CD14-positive monocyte (primary cell): ENCODE measurements around the gene USP34. TPM values are rescaled to one million over a fixed set of nuclear protein-coding genes. Genes with fewer than 3 reads are reported as not detected.

Experiments used
- DNase-seq, 3 donors: peaks; one replicate each; pipeline ENCODE4 v3.0.0-alpha.2; 2011 to 2022
- H2AFZ ChIP-seq: 2 replicates; pipeline ENCODE4 v1.6.0; 2012; ENCODE audit warnings: mild to moderate bottlenecking, low read depth, low read length, inconsistent platforms; ENCODE audit not compliant: insufficient read depth, poor library complexity, severe bottlenecking
- H3K27ac ChIP-seq, 2 donors: 1 replicate in 1 of 2; 2 replicates in 1 of 2; pipeline ENCODE4 v1.5.1; 2012 to 2013; ENCODE audit warnings: low read length in 2 of 2, control low read depth in 1 of 2, inconsistent platforms in 1 of 2, low read depth in 1 of 2, mild to moderate bottlenecking in 1 of 2
- H3K27me3 ChIP-seq, 2 donors: one replicate each; pipeline versions ENCODE4 v1.6.0 to v1.6.1; 2011 to 2013; ENCODE audit warnings: low read length in 2 of 2; ENCODE audit not compliant: control insufficient read depth in 2 of 2, insufficient read depth in 2 of 2
- H3K36me3 ChIP-seq, 2 donors: replicated peaks in 1 of 2; 1 replicate in 1 of 2; 2 replicates in 1 of 2; pipeline versions ENCODE4 v1.5.1 to v1.6.1; 2012 to 2013; ENCODE audit warnings: low read length in 2 of 2, control low read depth in 1 of 2, inconsistent platforms in 1 of 2, mild to moderate bottlenecking in 1 of 2; ENCODE audit not compliant: insufficient read depth in 2 of 2, control insufficient read depth in 1 of 2
- H3K4me1 ChIP-seq, 2 donors: 1 replicate in 1 of 2; 2 replicates in 1 of 2; pipeline versions ENCODE4 v1.5.1 to v1.6.1; 2012 to 2013; ENCODE audit warnings: low read length in 2 of 2, control low read depth in 1 of 2, inconsistent platforms in 1 of 2, mild to moderate bottlenecking in 1 of 2, moderate library complexity in 1 of 2; ENCODE audit not compliant: insufficient read depth in 2 of 2, control insufficient read depth in 1 of 2
- H3K4me2 ChIP-seq: replicated peaks from 2 replicates; pipeline ENCODE3; 2012; ENCODE audit warnings: low read length, moderate library complexity, mild to moderate bottlenecking; ENCODE audit not compliant: poor library complexity, severe bottlenecking; ENCODE audit errors: extremely low read depth
- H3K4me3 ChIP-seq, 3 experiments: fragments of 200-600 bp in 1 of 3; sonication (generic) in 1 of 3; replicated peaks in 1 of 3; 1 replicate in 2 of 3; 2 replicates in 1 of 3; pipeline ENCODE4 v1.5.1; 2011 to 2013; ENCODE audit warnings: low read length in 3 of 3, mild to moderate bottlenecking in 3 of 3, control low read depth in 2 of 3, low read depth in 2 of 3, inconsistent platforms in 1 of 3, moderate library complexity in 1 of 3
- H3K79me2 ChIP-seq: 2 replicates; pipeline ENCODE4 v1.6.0; 2012; ENCODE audit warnings: mild to moderate bottlenecking, control low read depth, inconsistent platforms, low read length, moderate library complexity; ENCODE audit not compliant: insufficient read depth
- H3K9ac ChIP-seq: 2 replicates; pipeline ENCODE4 v1.6.0; 2017; ENCODE audit warnings: low read length, mild to moderate bottlenecking; ENCODE audit not compliant: insufficient read depth, poor library complexity, severe bottlenecking
- H3K9me3 ChIP-seq, 2 donors: replicated peaks in 1 of 2; 1 replicate in 1 of 2; 2 replicates in 1 of 2; pipeline versions ENCODE4 v1.5.1 to v1.6.1; 2012 to 2013; ENCODE audit warnings: low read length in 2 of 2, control low read depth in 1 of 2; ENCODE audit not compliant: control insufficient read depth in 1 of 2, insufficient read depth in 1 of 2
- H4K20me1 ChIP-seq: 2 replicates; pipeline ENCODE4 v1.6.0; 2012; ENCODE audit warnings: mild to moderate bottlenecking, low read length, control low read depth, moderate library complexity; ENCODE audit not compliant: insufficient read depth
- H3K27ac Mint-ChIP-seq, 7 donors: one replicate each; pipeline ENCODE4 v1.8.0; 2020; ENCODE audit warnings: mild to moderate bottlenecking in 7 of 7, mixed read lengths in 7 of 7, moderate library complexity in 6 of 7, inconsistent platforms in 2 of 7
- H3K27me3 Mint-ChIP-seq, 3 donors: one replicate each; pipeline ENCODE4 v1.8.0; 2021 to 2022; ENCODE audit warnings: low read depth in 3 of 3, mild to moderate bottlenecking in 3 of 3, mixed read lengths in 3 of 3, moderate library complexity in 3 of 3, inconsistent platforms in 1 of 3
- H3K36me3 Mint-ChIP-seq, 2 donors: one replicate each; pipeline ENCODE4 v1.8.0; 2020; ENCODE audit warnings: mixed read lengths in 2 of 2, inconsistent platforms in 1 of 2, mild to moderate bottlenecking in 1 of 2
- H3K4me1 Mint-ChIP-seq: one replicate; pipeline ENCODE4 v1.8.0; 2020; ENCODE audit warnings: mild to moderate bottlenecking, mixed read lengths
- H3K4me3 Mint-ChIP-seq, 2 donors: one replicate each; pipeline ENCODE4 v1.8.0; 2020; ENCODE audit warnings: mild to moderate bottlenecking in 2 of 2, mixed read lengths in 2 of 2, moderate library complexity in 1 of 2
- H3K9me3 Mint-ChIP-seq, 7 donors: one replicate each; pipeline ENCODE4 v1.8.0; 2020 to 2022; ENCODE audit warnings: mixed read lengths in 7 of 7, mild to moderate bottlenecking in 6 of 7, moderate library complexity in 6 of 7, inconsistent platforms in 2 of 7
- WGBS: methylation state at CpG from one replicate; pipeline ENCODE4 v1.1.5; 2013; ENCODE audit warnings: missing lambda C conversion rate; ENCODE audit not compliant: insufficient coverage; 5-methylcytosine and 5-hydroxymethylcytosine counted together
- intact Hi-C, 2 donors: fragments of 100-400 bp; cut with micrococcal nuclease; formaldehyde crosslinking; loops; one replicate each; pipeline versions ENCODE4 v1.15.0 to v1.15.1; 2023
- polyA plus RNA-seq, 3 donors: library from polyadenylated mRNA; depleted of rRNA in 1 of 3; unstranded in 2 of 3; stranded (reverse) in 1 of 3; fragments of 300-500 nt in 2 of 3; fragments of >200 nt in 1 of 3; fragmentation: Illumina TruSeq in 2 of 3; gene quantifications; 1 replicate in 2 of 3; 2 replicates in 1 of 3; pipeline ENCODE4 v1.2.3, GENCODE V29; 2012 to 2021
- TF ChIP-seq, protein P1 (sequence below): fragments of 200-600 bp; IDR thresholded peaks from one replicate; pipeline ENCODE4 v1.8.0; 2022; ENCODE audit warnings: antibody characterized with exemption, mild to moderate bottlenecking

The USP34 gene
- polyA plus RNA-seq, 3 donors, result 2.8 to 47.2 (median 5.9) TPM

DNA sequence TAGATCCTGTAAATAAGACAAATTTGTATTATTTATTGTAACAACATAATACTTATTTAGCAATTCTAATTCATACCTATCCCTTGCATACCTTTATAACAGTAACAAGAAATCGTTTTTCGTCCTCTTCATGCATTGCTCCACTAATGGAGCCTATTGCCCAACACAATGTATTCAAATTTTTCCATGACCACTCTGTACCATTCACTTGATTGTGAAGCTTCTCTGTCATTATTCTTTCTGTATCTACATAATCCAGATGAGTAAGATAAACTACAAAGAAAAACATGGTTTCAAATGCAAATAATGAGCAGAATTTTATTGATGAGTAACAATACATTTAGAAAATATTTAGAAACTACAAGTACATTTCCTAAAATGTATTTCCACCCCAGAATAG, 21.6 kb upstream of the USP34 start:
- H3K4me1 ChIP-seq, result no peaks in the 10 kb centered on the region
- intact Hi-C loops, result no loop called here
- no peak overlapping the region for H2AFZ ChIP-seq
- Mint-ChIP-seq H3K4me1 (peaks cover 3% of the 10 kb centered on the region), H3K9me3 (no peaks in the 10 kb centered on the region), H3K36me3 (peaks cover 77 to 97% of the 10 kb centered on the region in 2 donors), H3K27me3 (peaks cover 0 to 3% (median 0%) of the 10 kb centered on the region in 3 donors), H3K4me3 (no peak overlapping the region), H3K27ac (no peak overlapping the region)
- peaks cover 39% of the 10 kb centered on the region for H4K20me1 ChIP-seq
- no peaks in the 10 kb centered on the region for H3K9me3 ChIP-seq
- H3K4me3 ChIP-seq, result no peak overlapping the region
- no peak overlapping the region for H3K27ac ChIP-seq
- H3K79me2 ChIP-seq, result peaks cover 50% of the 10 kb centered on the region
- H3K27me3 ChIP-seq, result no peaks in the 10 kb centered on the region
- no peak overlapping the region for H3K9ac ChIP-seq
- TF ChIP-seq, protein P1, sequence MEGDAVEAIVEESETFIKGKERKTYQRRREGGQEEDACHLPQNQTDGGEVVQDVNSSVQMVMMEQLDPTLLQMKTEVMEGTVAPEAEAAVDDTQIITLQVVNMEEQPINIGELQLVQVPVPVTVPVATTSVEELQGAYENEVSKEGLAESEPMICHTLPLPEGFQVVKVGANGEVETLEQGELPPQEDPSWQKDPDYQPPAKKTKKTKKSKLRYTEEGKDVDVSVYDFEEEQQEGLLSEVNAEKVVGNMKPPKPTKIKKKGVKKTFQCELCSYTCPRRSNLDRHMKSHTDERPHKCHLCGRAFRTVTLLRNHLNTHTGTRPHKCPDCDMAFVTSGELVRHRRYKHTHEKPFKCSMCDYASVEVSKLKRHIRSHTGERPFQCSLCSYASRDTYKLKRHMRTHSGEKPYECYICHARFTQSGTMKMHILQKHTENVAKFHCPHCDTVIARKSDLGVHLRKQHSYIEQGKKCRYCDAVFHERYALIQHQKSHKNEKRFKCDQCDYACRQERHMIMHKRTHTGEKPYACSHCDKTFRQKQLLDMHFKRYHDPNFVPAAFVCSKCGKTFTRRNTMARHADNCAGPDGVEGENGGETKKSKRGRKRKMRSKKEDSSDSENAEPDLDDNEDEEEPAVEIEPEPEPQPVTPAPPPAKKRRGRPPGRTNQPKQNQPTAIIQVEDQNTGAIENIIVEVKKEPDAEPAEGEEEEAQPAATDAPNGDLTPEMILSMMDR, result no peak
- 100% methylated on average over 2 of the region's 2 CpGs for WGBS
- peaks cover 87 to 96% of the 10 kb centered on the region in 2 donors for H3K36me3 ChIP-seq
- no peak overlapping the region for H3K4me2 ChIP-seq
- DNase-seq, result no peak

DNA sequence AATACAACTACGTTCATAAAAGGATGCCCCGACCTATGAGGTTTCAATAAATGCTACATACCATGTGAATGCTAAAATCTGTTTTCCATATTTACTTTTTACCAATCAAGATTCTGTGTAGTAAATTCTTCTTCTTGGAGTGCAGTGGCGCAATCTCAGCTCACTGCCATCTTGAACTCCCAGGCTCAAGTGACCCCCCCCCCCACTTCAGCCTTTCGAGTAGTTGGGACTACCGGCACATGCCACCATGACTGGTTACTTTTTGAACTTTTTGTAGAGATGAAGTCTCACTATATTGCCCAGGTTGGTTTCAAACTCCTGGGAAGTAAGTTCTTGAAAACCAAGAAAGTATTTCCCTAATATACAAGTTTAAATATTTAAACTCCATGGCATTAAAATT, 14.4 kb upstream of the USP34 start:
- DNase-seq, result no peak
- H3K27me3 ChIP-seq, result no peaks in the 10 kb centered on the region
- no CpG with 5 or more reads among the region's 5 CpGs for WGBS
- TF ChIP-seq, protein P1, result no peak
- H3K36me3 Mint-ChIP-seq, result peaks cover 75 to 100% of the 10 kb centered on the region in 2 donors
- no peak overlapping the region for H3K4me3 ChIP-seq
- no peak overlapping the region for H3K4me2 ChIP-seq
- intact Hi-C loops, result no loop called here
- H3K9me3 ChIP-seq, result no peaks in the 10 kb centered on the region
- H3K27me3 Mint-ChIP-seq, result peaks cover 0 to 3% (median 0%) of the 10 kb centered on the region in 3 donors
- no peak overlapping the region for H2AFZ ChIP-seq
- H3K79me2 ChIP-seq, result peaks cover 43% of the 10 kb centered on the region
- H3K27ac Mint-ChIP-seq, result no peak overlapping the region
- peaks cover 28% of the 10 kb centered on the region for H4K20me1 ChIP-seq
- H3K4me1 Mint-ChIP-seq, result no peaks in the 10 kb centered on the region
- no peak overlapping the region for H3K4me3 Mint-ChIP-seq
- H3K9ac ChIP-seq, result no peak overlapping the region
- H3K4me1 ChIP-seq, result no peaks in the 10 kb centered on the region
- peaks cover 75 to 97% of the 10 kb centered on the region in 2 donors for H3K36me3 ChIP-seq
- no peaks in the 10 kb centered on the region for H3K9me3 Mint-ChIP-seq
- H3K27ac ChIP-seq, result no peak overlapping the region
